Suppressor macrophage treated with lipopolysaccharide for 4 hours (primary cell): ENCODE data around the gene CORO2B.
A peak's percentile ranks its signal among the peaks of the same experiment; 100 is the strongest.
"Not testable (repeated sequence)": the region's sequence is repeated elsewhere in the genome, so short reads cannot be mapped to it uniquely, and the experiment has no call there.

ENCODE experiments used
- DNase-seq: peaks from one replicate; pipeline ENCODE4 v3.0.0-alpha.2; 2020

Gene CORO2B

GRCh38 chr15:68593341-68593740 is 14.5 kb downstream of the CORO2B start:
- DNase-seq, result no peak

- DNase-seq, result peak; percentile 8
These were observed 15.2 kb downstream of the CORO2B start for GRCh38 chr15:68593828-68594532.

GRCh38 chr15:68594533-68595259 is 15.9 kb downstream of the CORO2B start:
- no peak for DNase-seq

GRCh38 chr15:68595260-68595564 is 16.4 kb downstream of the CORO2B start:
- no peak for DNase-seq

- DNase-seq, result no peak
These were observed 17.0 kb downstream of the CORO2B start for GRCh38 chr15:68595761-68596160.

DNA sequence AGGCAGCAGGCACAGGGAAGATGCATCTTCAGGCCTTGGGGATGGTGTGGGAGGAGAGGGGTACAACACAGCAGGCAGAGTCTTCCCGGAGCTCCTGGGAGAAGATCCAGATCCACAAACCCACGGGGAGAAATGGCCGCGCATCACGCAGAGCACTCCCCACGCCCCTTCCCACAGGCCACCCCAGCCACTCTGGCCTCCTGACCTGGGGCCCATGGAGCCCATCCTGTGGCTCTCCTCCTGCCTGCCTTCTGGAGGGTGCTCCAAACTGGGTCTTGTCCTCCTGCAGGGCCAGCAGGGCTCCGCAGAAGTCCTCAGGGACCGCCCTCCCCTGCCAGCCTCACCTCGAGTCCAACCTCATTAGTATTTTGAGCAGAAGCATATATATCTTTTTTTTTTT is 17.9 kb downstream of the CORO2B start:
- DNase-seq, result no peak

DNA sequence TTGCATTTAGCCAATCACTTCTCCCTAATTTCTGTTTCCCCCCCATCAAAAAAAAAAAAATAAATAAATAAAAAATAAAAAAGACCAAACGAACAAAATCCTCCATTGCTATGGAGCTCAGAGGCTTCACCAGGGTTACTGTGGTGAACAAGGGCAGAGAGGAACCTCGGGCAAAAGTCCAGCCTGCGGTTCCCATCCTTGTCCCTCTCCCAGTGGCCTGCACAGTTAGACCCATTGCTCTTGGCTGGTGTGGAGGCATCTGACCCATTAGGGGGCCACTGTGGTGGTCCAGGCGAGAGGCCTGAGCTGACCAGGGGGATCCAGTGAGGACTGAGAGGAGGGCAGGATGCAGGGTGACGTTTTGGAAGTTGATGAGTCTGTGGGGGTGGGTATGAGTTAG is 18.8 kb downstream of the CORO2B start:
- DNase-seq, result no peak

DNA sequence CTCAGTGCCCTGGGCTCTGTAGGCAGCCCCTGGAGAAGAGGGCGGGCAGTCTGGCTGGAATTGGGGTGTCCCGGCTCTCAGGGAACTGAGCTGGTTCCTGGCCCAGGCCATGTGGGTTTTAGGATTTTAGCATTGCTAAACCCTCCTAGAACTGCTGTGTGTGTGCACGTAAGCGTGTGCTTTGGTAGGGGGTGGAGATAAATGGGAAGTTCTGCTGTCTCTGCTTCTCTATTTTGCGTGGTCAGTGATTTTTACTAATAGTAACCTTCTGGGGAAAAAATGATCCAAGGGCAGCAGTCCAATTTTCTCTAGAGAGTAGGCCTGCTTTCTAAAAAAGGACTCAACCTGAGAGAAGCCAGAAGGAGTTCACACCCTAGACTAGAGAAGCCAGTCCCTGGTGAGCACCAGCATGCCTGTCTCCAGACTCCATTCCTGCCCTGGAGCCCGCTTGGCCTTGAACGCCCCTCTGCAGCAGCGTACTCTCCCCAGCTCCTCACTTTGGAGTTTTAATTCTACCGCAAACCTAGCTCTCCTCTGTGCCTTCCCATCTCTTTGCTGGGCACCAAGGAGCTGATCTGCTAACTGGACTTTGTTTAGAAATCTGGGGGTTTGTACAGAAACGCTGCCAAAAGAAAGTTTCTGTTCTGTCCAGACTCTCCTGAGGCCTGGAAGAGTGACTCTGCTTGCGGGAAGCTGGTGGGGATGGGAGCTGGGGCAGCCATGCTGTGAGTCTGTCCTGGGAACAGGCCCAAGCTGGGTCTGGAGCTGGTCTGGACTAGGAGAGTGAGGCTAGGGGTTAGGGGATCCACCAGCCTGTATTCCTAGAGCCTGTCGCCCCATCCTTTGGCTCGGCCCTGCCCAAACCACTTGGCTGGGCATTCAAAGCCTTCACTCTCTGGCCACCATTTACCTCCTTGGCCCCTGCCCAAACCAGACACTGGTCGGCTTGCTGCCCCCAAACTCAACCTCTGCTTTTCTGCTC is 19.7 kb downstream of the CORO2B start:
- DNase-seq, result peak; percentile 52

- no peak for DNase-seq
These were observed 20.4 kb downstream of the CORO2B start for GRCh38 chr15:68599153-68599545.

DNA sequence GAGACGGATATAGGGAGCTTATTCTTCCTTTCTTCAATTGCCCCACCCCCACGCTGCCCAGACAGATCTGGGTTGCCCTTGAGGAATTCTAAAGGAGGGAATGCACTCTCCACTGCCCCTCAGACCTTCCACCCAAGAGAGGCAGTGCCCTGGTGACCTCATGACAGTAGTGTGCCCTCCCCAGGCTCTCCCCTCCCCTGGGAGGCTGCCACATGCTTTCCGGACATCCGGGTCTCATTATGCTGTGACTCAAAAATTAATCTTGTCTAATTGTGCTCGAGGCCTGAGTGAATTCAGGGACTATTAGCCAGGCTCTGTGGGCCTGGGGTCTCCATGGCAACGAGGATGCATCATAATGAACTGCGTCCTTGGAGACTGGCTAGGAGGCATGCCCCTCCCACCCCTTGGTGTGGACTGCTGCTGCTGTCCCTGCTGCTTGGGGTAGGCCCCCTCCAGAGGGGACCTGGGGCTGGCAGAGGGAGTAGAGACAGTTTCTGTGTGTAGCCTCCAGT is 20.8 kb downstream of the CORO2B start:
- no peak for DNase-seq

- no peak for DNase-seq
These were observed 22.7 kb downstream of the CORO2B start for GRCh38 chr15:68601206-68602197.

- no peak for DNase-seq
These were observed 23.8 kb downstream of the CORO2B start for GRCh38 chr15:68602459-68603215.

GRCh38 chr15:68603216-68603595 is 24.4 kb downstream of the CORO2B start:
- no peak for DNase-seq

DNA sequence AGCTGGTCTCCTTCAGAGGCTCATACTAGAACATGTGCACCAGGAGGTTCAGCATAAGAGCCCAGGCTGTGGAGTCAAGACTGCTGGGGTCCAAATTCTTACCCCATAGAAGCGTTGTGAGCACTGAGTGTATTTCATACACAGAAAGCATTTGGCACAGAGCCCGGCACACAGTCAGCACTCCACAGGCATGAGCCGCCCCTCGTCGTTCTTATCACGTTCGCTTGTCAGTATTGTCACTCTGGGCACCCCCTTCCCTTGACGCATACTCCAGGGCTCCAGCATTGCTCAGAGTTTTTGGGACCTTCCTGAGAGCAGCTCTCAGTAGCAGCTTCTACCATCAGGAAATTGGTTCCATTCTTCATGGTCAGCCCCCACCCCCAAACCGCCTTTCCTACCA is 25.2 kb downstream of the CORO2B start:
- no peak for DNase-seq

DNA sequence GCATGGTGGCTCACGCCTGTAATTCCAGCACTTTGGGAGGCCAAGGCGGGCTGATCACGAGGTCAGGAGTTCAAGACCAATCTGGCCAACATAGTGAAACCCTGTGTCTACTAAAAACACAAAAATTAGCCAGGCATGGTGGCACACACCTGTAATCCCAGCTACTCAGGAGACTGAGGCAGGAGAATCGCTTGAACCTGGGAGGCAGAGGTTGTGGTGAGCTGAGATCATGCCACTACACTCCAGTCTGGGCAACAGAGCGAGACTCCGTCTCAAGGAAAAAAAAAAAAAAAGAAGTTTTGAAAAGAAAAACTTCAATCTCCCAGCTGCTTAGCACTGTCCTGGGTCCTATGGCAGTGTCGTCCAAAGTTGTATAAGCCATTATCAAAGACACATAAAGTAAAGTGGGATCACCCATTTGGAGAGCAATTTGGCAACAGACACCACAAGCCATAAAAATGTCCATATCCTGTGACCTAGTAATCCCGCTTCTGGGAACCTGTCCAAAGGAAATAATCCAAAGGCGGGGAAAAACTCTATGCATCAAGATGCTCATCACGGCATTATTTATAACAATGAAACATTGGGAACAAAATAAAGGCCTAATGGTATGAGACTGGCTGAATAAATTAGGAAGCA is 26.2 kb downstream of the CORO2B start:
- DNase-seq, result not testable (repeated sequence)

- DNase-seq, result no peak
These were observed 27.6 kb downstream of the CORO2B start for GRCh38 chr15:68606375-68606774.

GRCh38 chr15:68608206-68608843 is 29.5 kb downstream of the CORO2B start:
- DNase-seq, result no peak

- no peak for DNase-seq
These were observed 30.0 kb downstream of the CORO2B start for GRCh38 chr15:68608844-68609232.

GRCh38 chr15:68609629-68610028 is 30.8 kb downstream of the CORO2B start:
- no peak for DNase-seq

- DNase-seq, result no peak
These were observed 32.0 kb downstream of the CORO2B start for GRCh38 chr15:68610825-68611224.
